A673 (cell line): ENCODE results near the gene KRT73. TPM values are rescaled to one million over a fixed set of nuclear protein-coding genes. Genes with fewer than 3 reads are reported as not detected.

Experiments used
- BruUV-seq: library from RNA; stranded (reverse); fragments of 400-500 nt; replicated peaks from 2 replicates; lab custom pipeline; 2021; lab: Mats Ljungman, UMichigan
- CTCF ChIA-PET: fragments of 300-600 bp; sonication (Branson Sonifier 250); formaldehyde crosslinking; loops from one replicate; lab custom pipeline; 2022; ENCODE audit warnings: antibody characterized with exemption; lab: Charles Lee
- POLR2A ChIA-PET: fragments of 300-600 bp; sonication (Branson Sonifier 250); formaldehyde crosslinking; loops from one replicate; lab custom pipeline; 2022; ENCODE audit warnings: antibody characterized with exemption; ENCODE audit not compliant: low non-redundant PET; lab: Charles Lee
- DNase-seq: peaks from one replicate; pipeline ENCODE4 v3.0.0-alpha.2; 2015; ENCODE audit warnings: low spot score
- H3K27ac ChIP-seq: fragments of 200-600 bp; sonication (generic); 2 replicates; pipeline ENCODE4 v1.5.1; 2016; ENCODE audit warnings: mixed run types, low read depth, mild to moderate bottlenecking, mixed read lengths, antibody characterized with exemption, low read length; ENCODE audit not compliant: poor library complexity, severe bottlenecking
- H3K27me3 ChIP-seq: fragments of 200-600 bp; sonication (generic); replicated peaks from 2 replicates; pipeline ENCODE4 v1.6.1; 2017; ENCODE audit warnings: mixed run types, low read depth, mild to moderate bottlenecking, mixed read lengths, antibody characterized with exemption, low read length; ENCODE audit not compliant: insufficient read depth, poor library complexity
- H3K36me3 ChIP-seq: fragments of 200-600 bp; sonication (generic); 2 replicates; pipeline ENCODE4 v1.6.1; 2016; ENCODE audit warnings: mixed run types, mild to moderate bottlenecking, mixed read lengths, antibody characterized with exemption, low read length; ENCODE audit not compliant: insufficient read depth, poor library complexity, severe bottlenecking
- H3K4me1 ChIP-seq: fragments of 200-600 bp; sonication (generic); 2 replicates; pipeline ENCODE4 v1.6.1; 2017; ENCODE audit warnings: mixed run types, mild to moderate bottlenecking, mixed read lengths, antibody characterized with exemption, low read length; ENCODE audit not compliant: insufficient read depth, poor library complexity, severe bottlenecking
- H3K4me3 ChIP-seq: fragments of 200-600 bp; sonication (generic); 2 replicates; pipeline ENCODE4 v1.5.1; 2016; ENCODE audit warnings: low read depth, mixed run types, mild to moderate bottlenecking, mixed read lengths, low read length; ENCODE audit not compliant: poor library complexity, severe bottlenecking
- H3K9me3 ChIP-seq: fragments of 200-600 bp; sonication (generic); 2 replicates; pipeline ENCODE4 v1.6.1; 2016; ENCODE audit warnings: mixed run types, low read depth, mild to moderate bottlenecking, mixed read lengths, antibody characterized with exemption, low read length; ENCODE audit not compliant: poor library complexity, severe bottlenecking
- CTCF ChIP-seq: fragments of 300-800, 200-600 bp; sonication (generic); conservative IDR thresholded peaks from 2 replicates; pipeline ENCODE4 v1.5.1; 2017; ENCODE audit warnings: low read depth, mild to moderate bottlenecking, antibody characterized with exemption, low read length, moderate library complexity, mixed read lengths
- EZH2 ChIP-seq: fragments of 200-600 bp; sonication (generic); IDR thresholded peaks from 2 replicates; pipeline ENCODE4 v1.6.1; 2017; ENCODE audit warnings: borderline replicate concordance, low read depth, mild to moderate bottlenecking, mixed read lengths, antibody characterized with exemption, low read length; ENCODE audit not compliant: poor library complexity, severe bottlenecking
- intact Hi-C: fragments of 100-400 bp; cut with micrococcal nuclease; formaldehyde crosslinking; loops from one replicate; pipeline ENCODE4 v1.10.0; 2022; ENCODE audit not compliant: unreplicated experiment
- total RNA-seq: library from RNA; stranded (reverse); gene quantifications from 2 replicates; pipeline ENCODE4 v1.2.3, GENCODE V29; 2021

KRT73 gene
- total RNA-seq, 1 experiment from 2014 or later, result not detected

- no peaks in the 10 kb centered on the region for H3K4me1 ChIP-seq
- CTCF ChIA-PET, result no interaction called here
- H3K36me3 ChIP-seq, result no peaks in the 10 kb centered on the region
- TF ChIP-seq CTCF (no peak), EZH2 (no peak)
- H3K27ac ChIP-seq, result no peak overlapping the region
- DNase-seq, result no peak
- POLR2A ChIA-PET, result no interaction called here
- no peak overlapping the region for H3K4me3 ChIP-seq
- H3K9me3 ChIP-seq, result no peaks in the 10 kb centered on the region
- no TSS peak for BruUV-seq
- H3K27me3 ChIP-seq, result no peaks in the 10 kb centered on the region
- intact Hi-C loops, result no loop called here
Observed at GRCh38 chr12:52646613-52647012, 28.3 kb upstream of the KRT73 start.

GRCh38 chr12:52645982-52646381 lies 27.6 kb upstream of the KRT73 start:
- DNase-seq, result no peak
- CTCF ChIA-PET, result no interaction called here
- H3K27me3 ChIP-seq, result no peaks in the 10 kb centered on the region
- intact Hi-C loops, result no loop called here
- no peaks in the 10 kb centered on the region for H3K9me3 ChIP-seq
- BruUV-seq, result no TSS peak
- no peak overlapping the region for H3K27ac ChIP-seq
- POLR2A ChIA-PET, result no interaction called here
- TF ChIP-seq CTCF, result no peak
- no peak for TF ChIP-seq EZH2
- H3K4me1 ChIP-seq, result no peaks in the 10 kb centered on the region
- no peaks in the 10 kb centered on the region for H3K36me3 ChIP-seq
- no peak overlapping the region for H3K4me3 ChIP-seq

- Histone ChIP-seq H3K27me3 (no peaks in the 10 kb centered on the region), H3K4me3 (no peak overlapping the region), H3K4me1 (no peaks in the 10 kb centered on the region), H3K27ac (no peak overlapping the region), H3K9me3 (no peaks in the 10 kb centered on the region), H3K36me3 (no peaks in the 10 kb centered on the region)
- intact Hi-C loops, result no loop called here
- ChIA-PET CTCF (no interaction called here), POLR2A (interaction anchor here (0.6 kb wide), 1 partner anchor 195 kb away, joined by 3 read pairs; no protein-coding TSS in a partner anchor)
- no peak for DNase-seq
- TF ChIP-seq CTCF (no peak), EZH2 (no peak)
- BruUV-seq, result no TSS peak
Observed at GRCh38 chr12:52645120-52645761, 26.9 kb upstream of the KRT73 start.
